Measurements from ENCODE around the gene RBMS1.

The RBMS1 gene

DNA sequence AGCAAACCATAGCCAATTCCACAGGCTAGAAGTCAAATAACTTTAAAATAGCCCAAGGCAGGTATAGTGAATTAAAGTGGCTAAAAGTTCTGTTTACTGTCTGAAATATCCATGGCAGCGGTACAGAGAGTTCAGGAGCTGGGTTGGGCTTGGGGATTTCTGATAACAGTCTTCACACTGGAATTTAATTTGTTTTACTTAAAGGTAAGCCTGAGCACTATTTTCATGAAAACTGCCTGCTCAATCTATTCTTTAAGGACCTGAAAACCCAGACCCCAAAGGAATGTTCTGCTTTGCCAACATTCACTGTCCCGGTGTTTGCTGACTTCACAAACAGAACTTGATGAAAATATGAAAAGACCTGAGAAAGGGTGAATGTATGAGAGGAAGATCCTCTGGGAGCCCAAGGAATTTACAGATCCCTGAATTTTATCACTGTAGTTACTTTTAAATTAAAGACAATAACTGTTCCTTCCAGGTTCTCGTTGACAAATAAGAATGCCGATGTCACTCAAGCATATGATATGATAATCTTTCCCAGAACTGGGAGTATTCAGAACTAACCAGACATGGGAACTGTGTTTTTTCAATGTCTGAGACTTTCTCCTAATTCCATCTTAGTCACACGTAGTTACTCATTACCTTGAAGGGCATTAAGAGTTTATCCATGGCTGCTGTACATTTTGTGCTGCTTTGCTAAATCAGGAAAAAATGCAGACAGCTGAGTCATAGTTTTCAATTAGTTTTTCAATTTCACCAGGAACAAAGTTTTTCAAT, 265.3 kb downstream of the RBMS1 start:
- POLR2A ChIA-PET, result interaction anchor here (0.9 kb wide), 1 partner anchor 14 kb away, joined by 4 read pairs; no protein-coding TSS in a partner anchor
- TF ChIP-seq, protein P1, sequence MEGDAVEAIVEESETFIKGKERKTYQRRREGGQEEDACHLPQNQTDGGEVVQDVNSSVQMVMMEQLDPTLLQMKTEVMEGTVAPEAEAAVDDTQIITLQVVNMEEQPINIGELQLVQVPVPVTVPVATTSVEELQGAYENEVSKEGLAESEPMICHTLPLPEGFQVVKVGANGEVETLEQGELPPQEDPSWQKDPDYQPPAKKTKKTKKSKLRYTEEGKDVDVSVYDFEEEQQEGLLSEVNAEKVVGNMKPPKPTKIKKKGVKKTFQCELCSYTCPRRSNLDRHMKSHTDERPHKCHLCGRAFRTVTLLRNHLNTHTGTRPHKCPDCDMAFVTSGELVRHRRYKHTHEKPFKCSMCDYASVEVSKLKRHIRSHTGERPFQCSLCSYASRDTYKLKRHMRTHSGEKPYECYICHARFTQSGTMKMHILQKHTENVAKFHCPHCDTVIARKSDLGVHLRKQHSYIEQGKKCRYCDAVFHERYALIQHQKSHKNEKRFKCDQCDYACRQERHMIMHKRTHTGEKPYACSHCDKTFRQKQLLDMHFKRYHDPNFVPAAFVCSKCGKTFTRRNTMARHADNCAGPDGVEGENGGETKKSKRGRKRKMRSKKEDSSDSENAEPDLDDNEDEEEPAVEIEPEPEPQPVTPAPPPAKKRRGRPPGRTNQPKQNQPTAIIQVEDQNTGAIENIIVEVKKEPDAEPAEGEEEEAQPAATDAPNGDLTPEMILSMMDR (IDR thresholded peaks at IDR 0.05; ENCODE audit: insufficient read depth, low read length, missing control alignments), result no peak
- CTCF ChIA-PET, result interaction anchor here (0.9 to 4.9 kb wide), 5 partner anchors 9 to 42 kb away, joined by 3 to 31 read pairs (median 3); no protein-coding TSS in a partner anchor
- DNase-seq (ENCODE audit: low read depth, low spot score), result no peak
- H3K4me3 ChIP-seq (ENCODE audit: low read depth, low read length), result no peak overlapping the region

DNA sequence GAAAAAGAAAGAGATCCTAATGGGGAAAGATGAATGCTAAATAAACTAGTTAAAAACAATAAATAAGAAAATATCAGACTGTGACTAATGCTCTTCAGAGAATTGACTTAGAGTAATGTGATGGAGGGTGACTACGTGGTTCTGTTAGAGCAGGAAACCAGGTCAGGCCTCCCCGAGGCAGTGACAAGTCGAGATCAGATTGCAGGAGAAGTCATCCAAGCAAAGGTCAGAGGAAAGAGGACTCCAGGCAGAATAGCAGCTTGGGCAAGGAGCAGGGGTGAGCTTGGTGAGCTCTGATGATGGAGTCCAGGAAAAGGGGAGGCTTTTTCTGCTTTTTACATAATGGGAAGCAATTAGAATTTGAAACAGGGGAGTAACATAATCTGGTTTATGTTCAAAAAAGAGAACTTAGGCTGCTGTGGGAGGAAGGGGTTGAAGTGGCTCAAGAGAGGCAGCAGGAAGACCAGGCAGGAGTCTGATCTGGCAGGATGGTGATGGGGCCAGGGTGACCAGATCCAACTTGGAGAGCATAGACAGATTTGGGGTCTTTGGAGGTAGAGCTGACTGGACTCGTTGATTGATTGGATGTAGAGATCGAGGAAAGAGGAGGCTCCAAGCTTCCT, 266.2 kb downstream of the RBMS1 start:
- POLR2A ChIA-PET, result interaction anchor here (0.9 kb wide), 1 partner anchor 13 kb away, joined by 4 read pairs; no protein-coding TSS in a partner anchor
- TF ChIP-seq, protein P1 (IDR thresholded peaks at IDR 0.05; ENCODE audit: insufficient read depth, low read length, missing control alignments), result no peak
- CTCF ChIA-PET, result interaction anchor here (0.6 to 4.0 kb wide), 9 partner anchors 10 to 743 kb away, joined by 3 to 26 read pairs (median 3); no protein-coding TSS in a partner anchor
- H3K4me3 ChIP-seq (ENCODE audit: low read depth, low read length), result no peak overlapping the region
- DNase-seq (ENCODE audit: low read depth, low spot score), result no peak

DNA sequence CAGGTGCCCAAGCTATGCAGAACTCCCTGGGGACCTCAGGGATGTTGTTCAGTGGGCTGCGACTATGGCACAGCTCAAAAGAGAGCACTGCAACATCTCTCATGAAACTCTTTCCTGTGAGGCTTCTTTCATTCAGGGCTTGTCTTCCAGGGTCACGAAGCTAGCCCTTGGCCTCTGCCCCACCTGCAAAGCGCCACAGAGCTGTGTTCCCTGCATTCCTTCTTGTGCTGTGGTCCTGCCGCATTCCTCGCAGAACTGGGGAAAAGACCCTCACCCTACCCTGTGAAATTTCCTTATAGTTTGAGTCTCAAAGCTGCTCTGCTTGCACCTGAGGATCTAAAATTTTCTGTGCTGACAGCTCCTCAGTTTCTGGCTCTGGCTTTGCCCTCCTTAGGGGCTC, 267.2 kb downstream of the RBMS1 start:
- no peak overlapping the region for H3K4me3 ChIP-seq (ENCODE audit: low read depth, low read length)
- TF ChIP-seq, protein P1 (IDR thresholded peaks at IDR 0.05; ENCODE audit: insufficient read depth, low read length, missing control alignments), result no peak
- DNase-seq (ENCODE audit: low read depth, low spot score), result no peak
- ChIA-PET CTCF (interaction anchor here (0.8 to 4.0 kb wide), 7 partner anchors 14 to 837 kb away, joined by 3 to 26 read pairs (median 4); no protein-coding TSS in a partner anchor), POLR2A (interaction anchor here (0.8 kb wide), 1 partner anchor 26 kb away, joined by 3 read pairs; no protein-coding TSS in a partner anchor)

DNA sequence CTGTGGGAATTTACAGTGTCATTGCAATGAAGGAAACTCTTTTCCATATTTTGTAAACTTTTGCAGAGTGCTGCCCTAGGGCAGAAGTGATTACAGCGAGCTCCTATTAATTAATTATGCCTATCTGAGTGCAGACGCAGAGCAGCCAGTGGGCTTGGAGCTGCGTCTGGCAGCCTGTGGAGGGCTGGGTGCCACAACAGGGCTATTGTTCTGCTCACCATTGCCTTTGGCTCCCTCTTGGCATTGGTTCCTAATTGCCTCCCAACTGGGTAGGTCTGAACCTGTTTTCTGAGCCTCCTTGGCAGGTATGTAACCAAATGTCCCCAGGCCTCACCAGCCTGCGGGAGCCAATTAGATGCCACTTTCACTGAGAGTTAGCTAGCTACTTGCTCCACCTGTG, 267.9 kb downstream of the RBMS1 start:
- no peak for DNase-seq (ENCODE audit: low read depth, low spot score)
- no peak overlapping the region for H3K4me3 ChIP-seq (ENCODE audit: low read depth, low read length)
- POLR2A ChIA-PET, result interaction anchor here (0.8 to 2.1 kb wide), 2 partner anchors 11 to 27 kb away, joined by 3 to 7 read pairs; no protein-coding TSS in a partner anchor
- CTCF ChIA-PET, result interaction anchor here (0.8 to 4.0 kb wide), 8 partner anchors 11 to 838 kb away, joined by 3 to 26 read pairs (median 4); no protein-coding TSS in a partner anchor
- TF ChIP-seq, protein P1 (IDR thresholded peaks at IDR 0.05; ENCODE audit: insufficient read depth, low read length, missing control alignments), result no peak

DNA sequence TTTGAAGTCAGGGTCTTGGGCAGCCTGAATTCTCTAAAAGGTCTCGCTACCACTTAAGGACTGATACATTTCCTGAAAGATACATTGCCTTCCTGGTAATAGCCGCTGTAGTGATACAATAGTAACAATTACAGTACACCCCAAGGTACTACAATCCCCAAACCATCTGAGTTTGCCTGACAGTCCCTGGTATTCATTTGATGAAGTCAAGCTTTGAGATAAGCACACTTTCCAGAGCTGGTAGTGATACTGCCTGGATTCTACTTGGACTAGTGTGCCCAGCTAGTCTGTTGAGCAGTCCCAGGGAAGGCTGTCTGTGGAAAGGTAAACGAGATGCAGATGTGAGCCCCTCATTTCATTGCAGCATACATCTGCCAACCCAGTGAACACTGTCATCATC, 269.1 kb downstream of the RBMS1 start:
- POLR2A ChIA-PET, result interaction anchor here (0.9 to 2.1 kb wide), 3 partner anchors 10 to 45 kb away, joined by 3 to 7 read pairs (median 4); no protein-coding TSS in a partner anchor
- CTCF ChIA-PET, result interaction anchor here (1.5 to 4.0 kb wide), 3 partner anchors 12 to 115 kb away, joined by 4 to 26 read pairs (median 8); no protein-coding TSS in a partner anchor

More for the DNA sequence above, 269.1 kb downstream of the RBMS1 start:
- TF ChIP-seq, protein P1 (IDR thresholded peaks at IDR 0.05; ENCODE audit: insufficient read depth, low read length, missing control alignments), result no peak
- no peak for DNase-seq (ENCODE audit: low read depth, low spot score)
- no peak overlapping the region for H3K4me3 ChIP-seq (ENCODE audit: low read depth, low read length)

Data from AG04449 (cell line).